IPS DF 6.9 (cell line): ENCODE data around the gene MBNL1.

Source experiments
- DNase-seq: peaks from one replicate; pipeline ENCODE4 v3.0.0-alpha.2; 2013; ENCODE audit warnings: low read depth, low spot score
- H3K27ac ChIP-seq: one replicate; pipeline ENCODE4 v1.5.1; 2013; ENCODE audit warnings: low read length, control low read depth
- H3K27me3 ChIP-seq: 2 replicates; pipeline ENCODE4 v1.6.1; 2013; ENCODE audit warnings: mild to moderate bottlenecking, low read length; ENCODE audit not compliant: control insufficient read depth, insufficient read depth
- H3K36me3 ChIP-seq: 2 replicates; pipeline ENCODE4 v1.6.1; 2013; ENCODE audit warnings: low read length; ENCODE audit not compliant: control insufficient read depth, insufficient read depth
- H3K4me1 ChIP-seq: 2 replicates; pipeline ENCODE4 v1.6.1; 2013; ENCODE audit warnings: low read length; ENCODE audit not compliant: control insufficient read depth, insufficient read depth
- H3K4me3 ChIP-seq: 2 replicates; pipeline ENCODE4 v1.5.1; 2013; ENCODE audit warnings: mild to moderate bottlenecking, low read length
- H3K9me3 ChIP-seq: 2 replicates; pipeline ENCODE4 v1.6.1; 2013; ENCODE audit warnings: low read length, inconsistent platforms; ENCODE audit not compliant: control insufficient read depth, insufficient read depth
- WGBS: extraction: QIAGEN DNeasy Blood & Tissue Kit; methylation state at CpG from one replicate; pipeline ENCODE4 v1.1.7; 2013; ENCODE audit warnings: mixed read lengths, missing lambda C conversion rate; ENCODE audit not compliant: insufficient read length, insufficient coverage; 5-methylcytosine and 5-hydroxymethylcytosine counted together

MBNL1 gene

GRCh38 chr3:152234657-152235375 is 33.9 kb upstream of the MBNL1 start:
- H3K4me1 ChIP-seq = no peaks in the 10 kb centered on the region
- DNase-seq = no peak
- H3K27me3 ChIP-seq = no peaks in the 10 kb centered on the region
- no peak overlapping the region for H3K27ac ChIP-seq
- WGBS = 100% methylated on average over 1 of the region's 3 CpGs
- H3K4me3 ChIP-seq = no peak overlapping the region
- H3K9me3 ChIP-seq = no peaks in the 10 kb centered on the region
- H3K36me3 ChIP-seq = no peaks in the 10 kb centered on the region

GRCh38 chr3:152235709-152236298 is 32.9 kb upstream of the MBNL1 start:
- Histone ChIP-seq H3K4me3 (no peak overlapping the region), H3K27ac (no peak overlapping the region), H3K36me3 (no peaks in the 10 kb centered on the region), H3K27me3 (no peaks in the 10 kb centered on the region), H3K4me1 (no peaks in the 10 kb centered on the region), H3K9me3 (no peaks in the 10 kb centered on the region)
- no peak for DNase-seq
- WGBS = no CpG with 5 or more reads among the region's 1 CpG

- DNase-seq = no peak
- no peak overlapping the region for H3K4me3 ChIP-seq
- H3K27ac ChIP-seq = no peak overlapping the region
- no peaks in the 10 kb centered on the region for H3K36me3 ChIP-seq
- no peaks in the 10 kb centered on the region for H3K9me3 ChIP-seq
- H3K4me1 ChIP-seq = no peaks in the 10 kb centered on the region
- no peaks in the 10 kb centered on the region for H3K27me3 ChIP-seq
These were observed 32.0 kb upstream of the MBNL1 start for GRCh38 chr3:152236716-152237115.

GRCh38 chr3:152241142-152242017 is 27.3 kb upstream of the MBNL1 start:
- DNase-seq = no peak
- H3K27ac ChIP-seq = no peak overlapping the region

GRCh38 chr3:152243301-152243711 is 25.4 kb upstream of the MBNL1 start:
- Histone ChIP-seq H3K27me3 (no peaks in the 10 kb centered on the region), H3K36me3 (no peaks in the 10 kb centered on the region), H3K4me3 (no peak overlapping the region), H3K27ac (no peak overlapping the region), H3K4me1 (no peaks in the 10 kb centered on the region), H3K9me3 (no peaks in the 10 kb centered on the region)
- no CpG with 5 or more reads among the region's 1 CpG for WGBS
- no peak for DNase-seq

More at GRCh38 chr3:152241142-152242017, 27.3 kb upstream of the MBNL1 start:
- Histone ChIP-seq H3K4me1 (no peaks in the 10 kb centered on the region), H3K27me3 (no peaks in the 10 kb centered on the region), H3K4me3 (no peak overlapping the region), H3K9me3 (no peaks in the 10 kb centered on the region), H3K36me3 (no peaks in the 10 kb centered on the region)
- WGBS = no CpG with 5 or more reads among the region's 2 CpGs

GRCh38 chr3:152243721-152244516 is 24.8 kb upstream of the MBNL1 start:
- Histone ChIP-seq H3K27ac (no peak overlapping the region), H3K9me3 (no peaks in the 10 kb centered on the region), H3K4me3 (no peak overlapping the region), H3K36me3 (no peaks in the 10 kb centered on the region), H3K4me1 (no peaks in the 10 kb centered on the region), H3K27me3 (no peaks in the 10 kb centered on the region)
- no CpG with 5 or more reads among the region's 10 CpGs for WGBS
- DNase-seq = no peak

- DNase-seq = no peak
- no peak overlapping the region for H3K4me3 ChIP-seq
- no peaks in the 10 kb centered on the region for H3K4me1 ChIP-seq
- no peak overlapping the region for H3K27ac ChIP-seq
- H3K36me3 ChIP-seq = no peaks in the 10 kb centered on the region
- H3K27me3 ChIP-seq = no peaks in the 10 kb centered on the region
- WGBS = no CpG with 5 or more reads among the region's 2 CpGs
- H3K9me3 ChIP-seq = no peaks in the 10 kb centered on the region
These were observed 24.2 kb upstream of the MBNL1 start for GRCh38 chr3:152244517-152244888.

- Histone ChIP-seq H3K4me1 (no peaks in the 10 kb centered on the region), H3K27ac (no peak overlapping the region), H3K36me3 (no peaks in the 10 kb centered on the region), H3K9me3 (no peaks in the 10 kb centered on the region), H3K27me3 (no peaks in the 10 kb centered on the region), H3K4me3 (no peak overlapping the region)
- no CpG with 5 or more reads among the region's 3 CpGs for WGBS
- no peak for DNase-seq
These were observed 23.1 kb upstream of the MBNL1 start for GRCh38 chr3:152245498-152246170.

GRCh38 chr3:152251916-152252315 is 16.8 kb upstream of the MBNL1 start:
- no peak overlapping the region for H3K27ac ChIP-seq
- H3K4me3 ChIP-seq = no peak overlapping the region
- no peaks in the 10 kb centered on the region for H3K36me3 ChIP-seq
- H3K4me1 ChIP-seq = no peaks in the 10 kb centered on the region
- no peaks in the 10 kb centered on the region for H3K9me3 ChIP-seq
- DNase-seq = no peak
- no peaks in the 10 kb centered on the region for H3K27me3 ChIP-seq

- DNase-seq = no peak
- Histone ChIP-seq H3K4me3 (no peak overlapping the region), H3K9me3 (no peaks in the 10 kb centered on the region), H3K27ac (no peak overlapping the region), H3K4me1 (no peaks in the 10 kb centered on the region), H3K36me3 (no peaks in the 10 kb centered on the region), H3K27me3 (no peaks in the 10 kb centered on the region)
- no CpG with 5 or more reads among the region's 3 CpGs for whole genome bisulfite sequencing
These were observed 16.0 kb upstream of the MBNL1 start for GRCh38 chr3:152252755-152253154.
